Measurements from ENCODE around the gene RPS24. TPM values are rescaled to one million over a fixed set of nuclear protein-coding genes. Genes with fewer than 3 reads are reported as not detected.

The RPS24 gene
- total RNA-seq, 6 experiments from 2014 or later: 1,111 to 1,416 (median 1,288) TPM

GRCh38 chr10:78082636-78083035 is 49.0 kb downstream of the RPS24 start:
- TF ChIP-seq CTCF (IDR thresholded peaks at IDR 0.05): no peak

More at GRCh38 chr10:78082636-78083035, 49.0 kb downstream of the RPS24 start:
- Mint-ChIP-seq H3K27ac (no peak overlapping the region), H3K27me3 (ENCODE audit: insufficient read depth) (peaks cover 30% of the 10 kb centered on the region), H3K4me3 (no peak overlapping the region), H3K9me3 (no peaks in the 10 kb centered on the region), H3K36me3 (ENCODE audit: low read depth) (no peaks in the 10 kb centered on the region), H3K4me1 (ENCODE audit: low read depth) (no peaks in the 10 kb centered on the region)
- DNase-seq: no peak

Other genes starting within 250 kb of the RPS24 start
- 10 to 100 TPM; 48.2 to 52.9 (median 49.7) TPM for gene DLG5, start 107.1 kb upstream of the RPS24 start, total RNA-seq (2021; fragmentation: NEBNext Ultra II Directional; extraction: Animal tissue kit (Norgen Biotek cat#: 25700))
- 10 to 100 TPM; 18.0 to 21.0 (median 19.8) TPM for gene POLR3A, start 4.3 kb upstream of the RPS24 start, total RNA-seq (2021; fragmentation: NEBNext Ultra II Directional; extraction: Animal tissue kit (Norgen Biotek cat#: 25700))

All from HFFc6 (cell line).